Fibroblast of villous mesenchyme (primary cell): ENCODE results near the gene GP1BB. TPM values are rescaled to one million over a fixed set of nuclear protein-coding genes. Genes with fewer than 3 reads are reported as not detected.

Experiments used
- DNase-seq: peaks from one replicate; pipeline ENCODE4 v3.0.0-alpha.2; 2010; ENCODE audit warnings: low read depth
- H3K4me3 ChIP-seq: 2 replicates; pipeline ENCODE4 v1.5.1; 2011; ENCODE audit warnings: low read depth, mild to moderate bottlenecking, low read length
- CTCF ChIP-seq: IDR thresholded peaks from 2 replicates; pipeline ENCODE4 v1.5.1; 2012; ENCODE audit warnings: low read depth, mild to moderate bottlenecking, low read length; ENCODE audit not compliant: insufficient read depth
- total RNA-seq: library from RNA; depleted of rRNA; stranded (reverse); fragments of >200 nt; gene quantifications from 2 replicates; pipeline ENCODE4 v1.2.3, GENCODE V29; 2012

The GP1BB gene
- total RNA-seq, 1 donor: 0.86 TPM

- TF ChIP-seq CTCF: no peak
- H3K4me3 ChIP-seq: no peak overlapping the region
- DNase-seq: no peak
These were observed 31.9 kb downstream of the GP1BB start for GRCh38 chr22:19755145-19755710.

- no peak overlapping the region for H3K4me3 ChIP-seq
- no peak for DNase-seq
- no peak for TF ChIP-seq CTCF
These were observed 32.5 kb downstream of the GP1BB start for GRCh38 chr22:19755722-19756287.

- DNase-seq: peak; percentile 42
These were observed 33.2 kb downstream of the GP1BB start for GRCh38 chr22:19756288-19757128.

GRCh38 chr22:19757140-19757984 is 34.0 kb downstream of the GP1BB start:
- no peak for TF ChIP-seq CTCF
- DNase-seq: no peak
- no peak overlapping the region for H3K4me3 ChIP-seq

More at GRCh38 chr22:19756288-19757128, 33.2 kb downstream of the GP1BB start:
- no peak overlapping the region for H3K4me3 ChIP-seq
- TF ChIP-seq CTCF: peak; percentile 47

- H3K4me3 ChIP-seq: no peak overlapping the region
- no peak for TF ChIP-seq CTCF
- no peak for DNase-seq
These were observed 34.9 kb downstream of the GP1BB start for GRCh38 chr22:19757985-19758895.

- H3K4me3 ChIP-seq: no peak overlapping the region
- no peak for DNase-seq
- TF ChIP-seq CTCF: no peak
These were observed 35.6 kb downstream of the GP1BB start for GRCh38 chr22:19758896-19759426.
